HUES6 (cell line): ENCODE measurements around the gene MYBPH.

Experiments
- H3K27ac ChIP-seq: 2 replicates; pipeline ENCODE4 v1.7.0; 2013; ENCODE audit warnings: low read depth, mild to moderate bottlenecking, low read length, inconsistent platforms
- H3K27me3 ChIP-seq: 2 replicates; pipeline ENCODE4 v1.6.1; 2013; ENCODE audit warnings: low read length; ENCODE audit not compliant: control insufficient read depth, insufficient read depth
- H3K36me3 ChIP-seq: 2 replicates; pipeline ENCODE4 v1.6.1; 2013; ENCODE audit warnings: low read length; ENCODE audit not compliant: control insufficient read depth, insufficient read depth
- H3K4me1 ChIP-seq: 2 replicates; pipeline ENCODE4 v1.6.1; 2013; ENCODE audit warnings: low read length; ENCODE audit not compliant: control insufficient read depth, insufficient read depth
- H3K4me3 ChIP-seq: 2 replicates; pipeline ENCODE4 v1.5.1; 2013; ENCODE audit warnings: low read depth, low read length
- H3K9ac ChIP-seq: one replicate; pipeline ENCODE4 v1.6.1; 2013; ENCODE audit warnings: mild to moderate bottlenecking, low read length
- H3K9me3 ChIP-seq: 2 replicates; pipeline ENCODE4 v1.6.1; 2013; ENCODE audit warnings: low read depth, low read length; ENCODE audit not compliant: control insufficient read depth, insufficient read depth

Gene MYBPH

DNA sequence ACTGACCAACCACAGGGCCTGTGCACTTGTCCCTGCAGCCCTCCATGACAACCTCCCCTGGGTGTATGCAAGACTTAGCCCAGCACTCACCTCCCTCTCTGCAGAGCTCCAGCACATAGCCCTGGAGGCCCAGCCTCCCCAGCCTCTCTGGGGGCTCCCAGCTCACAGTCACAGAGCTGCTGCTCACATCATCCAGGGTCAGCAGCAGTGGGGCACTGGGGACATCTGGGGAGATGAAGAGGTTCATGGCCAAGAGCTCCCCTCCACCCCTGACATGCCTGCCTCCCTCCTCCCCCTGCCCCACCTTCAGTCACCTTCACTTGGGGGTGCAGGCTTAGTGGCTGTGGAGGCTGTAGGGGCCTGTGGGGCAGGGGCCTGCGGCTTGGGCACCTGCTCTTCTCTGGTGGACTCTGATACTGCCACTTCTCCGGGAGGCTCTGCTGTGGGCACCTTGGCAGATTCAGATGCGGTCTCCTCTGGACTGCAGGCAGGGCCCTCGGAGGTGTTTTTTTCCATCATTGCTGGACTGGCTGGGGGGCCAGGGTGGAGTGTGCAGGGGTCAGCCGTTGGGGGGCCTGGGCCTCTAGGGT, at the start of gene MYBPH:
Gene MYBPH (minus strand): TSS at position 590 of the 590 bp plus-strand sequence. CDS start 71 bp downstream, at position 519.
- H3K27me3 ChIP-seq = no peaks in the 10 kb centered on the region
- peaks cover 37% of the 10 kb centered on the region for H3K4me1 ChIP-seq
- H3K27ac ChIP-seq = no peak within 1 kb of the TSS
- no peaks in the 10 kb centered on the region for H3K9me3 ChIP-seq
- no peaks in the 10 kb centered on the region for H3K36me3 ChIP-seq
- H3K4me3 ChIP-seq = no peak within 1 kb of the TSS
- no peak within 1 kb of the TSS for H3K9ac ChIP-seq

DNA sequence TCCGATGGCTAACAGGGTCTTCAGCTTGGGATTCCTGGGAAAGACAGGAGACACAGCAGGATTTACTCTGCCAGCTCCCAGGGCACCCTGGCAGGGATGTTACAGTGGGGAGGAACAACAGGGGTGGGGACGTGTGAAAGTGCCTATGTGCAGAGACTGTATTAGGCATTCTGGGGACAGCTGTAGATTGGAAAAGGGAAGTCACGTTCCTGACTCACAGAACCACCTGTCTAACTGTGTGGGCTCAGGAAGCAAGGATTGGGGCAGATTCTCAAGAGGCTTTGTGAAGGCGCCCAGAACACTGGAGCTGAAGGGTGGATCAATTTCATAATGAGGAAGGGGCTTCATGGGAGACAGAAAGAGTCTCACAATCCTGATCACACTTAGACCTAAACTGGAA, 49.4 kb upstream of the MYBPH start:
- H3K9ac ChIP-seq = no peak overlapping the region
- H3K9me3 ChIP-seq = no peaks in the 10 kb centered on the region
- peaks cover 14% of the 10 kb centered on the region; the same call in 1 of the 2 replicates for H3K27me3 ChIP-seq
- H3K4me1 ChIP-seq = no peaks in the 10 kb centered on the region
- H3K36me3 ChIP-seq = no peaks in the 10 kb centered on the region
- no peak overlapping the region for H3K4me3 ChIP-seq
- no peak overlapping the region for H3K27ac ChIP-seq

DNA sequence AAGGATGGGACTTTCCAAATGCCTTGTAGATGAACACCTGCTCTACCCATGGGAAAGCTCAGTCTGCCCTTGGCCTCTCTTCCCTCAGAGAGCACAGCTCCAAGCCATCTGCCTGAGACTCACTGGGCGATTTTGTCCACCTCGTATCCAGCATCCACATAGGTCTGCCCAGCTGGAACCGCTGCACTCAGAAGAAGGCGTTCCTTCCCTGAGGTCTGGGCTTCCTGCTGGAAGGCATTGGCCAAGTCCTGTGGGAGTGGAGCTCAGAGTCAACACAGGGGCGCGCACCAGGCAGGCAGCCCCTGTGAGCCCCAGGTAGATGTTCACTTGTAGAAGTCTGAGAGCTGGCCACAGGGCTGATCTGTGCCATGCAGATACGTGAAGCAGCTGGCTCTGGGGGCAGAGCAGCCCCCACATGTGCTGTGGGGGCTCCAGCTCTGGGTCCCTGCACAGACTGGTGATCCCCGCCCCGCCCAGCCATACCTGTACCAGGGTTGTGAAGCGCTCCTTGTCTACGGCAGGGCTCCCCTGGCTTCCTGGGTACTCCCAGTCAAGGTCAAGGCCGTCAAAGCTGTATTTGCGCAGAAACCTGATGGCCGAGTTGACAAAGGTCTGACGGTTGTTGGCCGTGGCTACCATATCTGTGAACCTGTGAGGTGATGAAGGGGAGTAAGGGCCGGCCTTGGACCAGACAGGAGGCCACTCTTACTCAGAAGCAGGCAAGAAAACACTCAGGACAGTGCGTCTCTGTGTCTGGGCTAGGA, 47.6 kb upstream of the MYBPH start:
- peaks cover 14% of the 10 kb centered on the region; the same call in 1 of the 2 replicates for H3K27me3 ChIP-seq
- H3K4me3 ChIP-seq = no peak overlapping the region
- no peaks in the 10 kb centered on the region for H3K9me3 ChIP-seq
- no peak overlapping the region for H3K9ac ChIP-seq
- H3K27ac ChIP-seq = no peak overlapping the region
- H3K4me1 ChIP-seq = no peaks in the 10 kb centered on the region
- H3K36me3 ChIP-seq = no peaks in the 10 kb centered on the region

GRCh38 chr1:203219934-203220333, 44.3 kb upstream of the MYBPH start:
- Histone ChIP-seq H3K4me3 (no peak overlapping the region), H3K4me1 (peaks cover 9% of the 10 kb centered on the region; the same call in 1 of the 2 replicates), H3K27ac (no peak overlapping the region), H3K27me3 (peaks cover 4% of the 10 kb centered on the region; the same call in 1 of the 2 replicates), H3K9ac (no peak overlapping the region), H3K36me3 (no peaks in the 10 kb centered on the region), H3K9me3 (no peaks in the 10 kb centered on the region)

DNA sequence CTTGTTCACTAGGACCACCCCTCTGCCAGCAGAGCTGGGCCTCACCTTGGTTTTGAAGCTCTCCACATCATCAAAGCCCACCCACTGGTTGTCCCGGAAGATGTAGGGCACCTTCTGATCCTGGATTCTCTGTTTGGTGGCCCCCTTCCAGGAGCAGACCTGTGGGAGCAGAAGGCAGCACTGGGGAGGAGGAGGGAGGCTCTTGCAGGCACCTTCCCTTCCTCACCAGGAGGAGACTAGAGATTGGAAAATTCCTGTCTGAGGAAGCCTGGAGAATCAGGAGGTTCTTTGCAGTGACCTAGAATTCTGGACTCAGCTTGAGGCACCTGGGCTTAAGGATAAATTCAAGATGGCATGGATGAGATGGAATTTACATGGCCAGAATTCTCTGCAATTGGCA, 43.5 kb upstream of the MYBPH start:
- Histone ChIP-seq H3K4me3 (no peak overlapping the region), H3K9ac (no peak overlapping the region), H3K36me3 (no peaks in the 10 kb centered on the region), H3K4me1 (peaks cover 9% of the 10 kb centered on the region; the same call in 1 of the 2 replicates), H3K27ac (no peak overlapping the region), H3K27me3 (no peaks in the 10 kb centered on the region), H3K9me3 (no peaks in the 10 kb centered on the region)

DNA sequence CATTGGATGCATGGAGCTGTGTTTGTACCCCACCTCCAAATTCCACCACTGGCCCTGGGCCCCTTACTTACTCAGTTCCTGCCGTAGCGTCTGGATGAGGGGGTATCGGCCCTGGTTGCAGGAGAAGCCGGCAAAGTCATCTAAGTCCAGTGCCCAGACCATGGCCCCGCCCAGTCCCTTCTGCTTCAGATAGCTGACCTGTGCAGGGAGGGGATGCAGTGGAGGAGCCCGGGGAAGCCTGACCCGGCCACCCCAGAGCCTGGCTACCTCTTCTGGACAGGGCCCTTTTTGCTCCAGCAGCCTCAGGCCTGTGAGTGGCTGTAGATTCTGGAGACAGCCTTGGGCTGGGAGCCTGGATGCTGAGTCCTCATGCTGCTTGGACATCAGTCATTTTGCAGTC, 42.0 kb upstream of the MYBPH start:
- Histone ChIP-seq H3K4me1 (peaks cover 9% of the 10 kb centered on the region; the same call in 1 of the 2 replicates), H3K4me3 (no peak overlapping the region), H3K9me3 (no peaks in the 10 kb centered on the region), H3K27ac (no peak overlapping the region), H3K36me3 (no peaks in the 10 kb centered on the region), H3K27me3 (no peaks in the 10 kb centered on the region), H3K9ac (no peak overlapping the region)

DNA sequence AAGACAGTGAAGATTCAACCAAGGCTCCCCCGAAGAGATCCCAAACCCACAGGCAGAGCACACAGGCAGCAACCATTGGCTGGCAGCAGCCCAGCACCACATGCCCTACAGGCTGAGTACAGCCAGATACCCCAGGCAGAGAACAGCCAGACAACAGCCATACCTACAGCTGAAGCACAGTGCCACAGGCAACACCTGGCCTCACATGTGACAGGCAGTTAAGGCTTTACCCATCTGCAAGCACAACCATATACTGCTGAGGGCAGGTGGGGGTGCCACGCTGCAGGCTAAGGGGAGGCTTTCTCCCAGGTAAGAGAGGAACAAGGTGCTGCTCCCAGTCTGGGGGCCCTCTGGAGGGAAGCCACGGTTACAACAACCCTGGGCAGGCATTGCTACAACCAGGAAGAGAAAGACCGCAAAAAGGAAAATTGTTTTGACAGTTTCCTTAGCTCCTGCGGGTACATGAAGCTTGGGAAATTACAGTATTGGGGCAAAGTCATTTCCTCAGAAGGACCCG, 41.6 kb upstream of the MYBPH start:
- H3K9ac ChIP-seq = no peak overlapping the region
- H3K36me3 ChIP-seq = no peaks in the 10 kb centered on the region
- H3K27ac ChIP-seq = no peak overlapping the region
- H3K4me1 ChIP-seq = peaks cover 9% of the 10 kb centered on the region; the same call in 1 of the 2 replicates
- H3K27me3 ChIP-seq = no peaks in the 10 kb centered on the region
- H3K9me3 ChIP-seq = no peaks in the 10 kb centered on the region
- H3K4me3 ChIP-seq = no peak overlapping the region

GRCh38 chr1:203216274-203217138, 40.9 kb upstream of the MYBPH start:
- no peak overlapping the region for H3K4me3 ChIP-seq
- H3K27ac ChIP-seq = no peak overlapping the region
- H3K9me3 ChIP-seq = no peaks in the 10 kb centered on the region

DNA sequence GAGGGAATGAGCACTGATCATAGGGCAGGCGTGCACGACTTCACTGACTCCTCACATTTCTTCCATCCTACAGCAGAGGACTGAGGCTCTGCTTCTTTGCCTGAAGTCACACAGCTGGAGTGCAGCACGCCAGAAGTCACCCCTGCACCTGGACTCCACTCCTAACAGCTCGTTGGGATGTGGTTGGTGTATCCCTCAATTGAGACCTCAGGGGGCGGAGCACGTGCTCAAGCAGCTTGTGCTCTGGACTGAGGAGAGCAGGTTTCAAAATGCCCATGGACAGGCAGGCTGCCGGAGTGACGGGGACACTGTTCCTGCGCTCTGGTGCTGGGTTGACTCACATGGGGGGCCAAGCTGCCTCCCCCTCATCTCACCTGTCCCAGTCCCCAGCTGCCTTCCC, 39.9 kb upstream of the MYBPH start:
- H3K9ac ChIP-seq = no peak overlapping the region
- H3K4me1 ChIP-seq = peaks cover 9% of the 10 kb centered on the region; the same call in 1 of the 2 replicates
- H3K27me3 ChIP-seq = no peaks in the 10 kb centered on the region
- no peaks in the 10 kb centered on the region for H3K9me3 ChIP-seq
- H3K36me3 ChIP-seq = no peaks in the 10 kb centered on the region
- H3K27ac ChIP-seq = no peak overlapping the region
- H3K4me3 ChIP-seq = no peak overlapping the region

More at GRCh38 chr1:203216274-203217138, 40.9 kb upstream of the MYBPH start:
- Histone ChIP-seq H3K27me3 (no peaks in the 10 kb centered on the region), H3K4me1 (peaks cover 9% of the 10 kb centered on the region; the same call in 1 of the 2 replicates), H3K9ac (no peak overlapping the region), H3K36me3 (no peaks in the 10 kb centered on the region)

- H3K4me1 ChIP-seq = peaks cover 9% of the 10 kb centered on the region; the same call in 1 of the 2 replicates
- no peak overlapping the region for H3K4me3 ChIP-seq
- no peaks in the 10 kb centered on the region for H3K27me3 ChIP-seq
- H3K9me3 ChIP-seq = no peaks in the 10 kb centered on the region
- H3K9ac ChIP-seq = no peak overlapping the region
- no peak overlapping the region for H3K27ac ChIP-seq
- no peaks in the 10 kb centered on the region for H3K36me3 ChIP-seq
These were observed 39.2 kb upstream of the MYBPH start for GRCh38 chr1:203214871-203215270.
